Panc1 (cell line): Measurements from ENCODE around the gene SHLD1. TPM values are rescaled to one million over a fixed set of nuclear protein-coding genes. Genes with fewer than 3 reads are reported as not detected.

Experiments used
- ATAC-seq: fragments of 200-7000 bp; cut with Tn5 transposase; 2 replicates; pipeline ENCODE4 v1.9.1; 2020; ENCODE audit warnings: mild to moderate bottlenecking, moderate library complexity
- BruUV-seq: library from RNA; stranded (reverse); fragments of 400-500 nt; replicated peaks from 2 replicates; lab custom pipeline; 2021; lab: Mats Ljungman, UMichigan
- CTCF ChIA-PET: fragments of 300-600 bp; sonication (Branson Sonifier 250); formaldehyde crosslinking; loops from one replicate; lab custom pipeline; 2022; ENCODE audit warnings: antibody characterized with exemption; lab: Charles Lee
- POLR2A ChIA-PET: fragments of 300-600 bp; sonication (Branson Sonifier 250); formaldehyde crosslinking; loops from one replicate; lab custom pipeline; 2022; ENCODE audit warnings: antibody characterized with exemption; lab: Charles Lee
- DNase-seq: peaks from one replicate; pipeline ENCODE4 v3.0.0-alpha.2; 2010; ENCODE audit warnings: low read depth, low spot score
- H3K27ac ChIP-seq: 2 replicates; pipeline ENCODE4 v1.5.1; 2011; ENCODE audit warnings: mild to moderate bottlenecking, low read length, inconsistent platforms
- H3K27me3 ChIP-seq: fragments of 200-500 bp; sonication (Bioruptor generic); 2 replicates; pipeline ENCODE4 v1.6.0; 2014; ENCODE audit warnings: low read length, inconsistent platforms; ENCODE audit not compliant: control insufficient read depth, insufficient read depth
- H3K36me3 ChIP-seq: fragments of 200-500 bp; sonication (Bioruptor generic); 2 replicates; pipeline ENCODE4 v1.5.1; 2014; ENCODE audit warnings: inconsistent platforms, mild to moderate bottlenecking, low read length, moderate library complexity; ENCODE audit not compliant: control insufficient read depth, insufficient read depth
- H3K4me1 ChIP-seq: 2 replicates; pipeline ENCODE4 v1.5.1; 2011; ENCODE audit warnings: inconsistent platforms, mild to moderate bottlenecking, low read length, moderate library complexity; ENCODE audit not compliant: control insufficient read depth, insufficient read depth
- H3K4me3 ChIP-seq, 2 experiments: 2 replicates each; pipeline ENCODE4 v1.5.1; 2011 to 2012; ENCODE audit warnings: low read depth in 2 of 2, low read length in 2 of 2, mild to moderate bottlenecking in 2 of 2, inconsistent platforms in 1 of 2, moderate library complexity in 1 of 2
- H3K9me3 ChIP-seq: fragments of 200-500 bp; sonication (Bioruptor generic); 2 replicates; pipeline ENCODE4 v1.5.1; 2014; ENCODE audit warnings: low read depth, mild to moderate bottlenecking, inconsistent platforms, low read length, moderate library complexity; ENCODE audit not compliant: control insufficient read depth, insufficient read depth
- POLR2AphosphoS5 ChIP-seq: IDR thresholded peaks from 2 replicates; pipeline ENCODE4 v1.6.1; 2012; ENCODE audit warnings: mild to moderate bottlenecking, low read depth, low read length, moderate library complexity
- SIN3A ChIP-seq: IDR thresholded peaks from 2 replicates; pipeline ENCODE4 v1.6.1; 2012; ENCODE audit warnings: low read depth, mild to moderate bottlenecking, low read length, moderate library complexity, borderline replicate concordance; ENCODE audit not compliant: insufficient read depth
- TCF7L2 ChIP-seq: IDR thresholded peaks from 2 replicates; pipeline ENCODE4 v1.6.1; 2011; ENCODE audit warnings: mild to moderate bottlenecking, low read depth, low read length, inconsistent platforms
- in situ Hi-C: cut with HindIII; loops from 2 replicates; pipeline ENCODE4 v1.10.0; 2016; ENCODE audit warnings: low sequenced_read_pairs, low pct_unique_long_range_greater_than_20kb
- intact Hi-C: fragments of 100-400 bp; cut with micrococcal nuclease; formaldehyde crosslinking; loops from one replicate; pipeline ENCODE4 v1.10.0; 2022; ENCODE audit not compliant: unreplicated experiment
- total RNA-seq: library from RNA; stranded (reverse); gene quantifications from one replicate; pipeline ENCODE4 v1.2.1, GENCODE V29; 2021; ENCODE audit not compliant: unreplicated experiment
- TF ChIP-seq, protein P1 (sequence below): fragments of 450-650 bp; IDR thresholded peaks from 2 replicates; pipeline ENCODE4 v1.5.1; 2017; ENCODE audit warnings: mild to moderate bottlenecking
- TF ChIP-seq, protein P2 (sequence below), 2 experiments: IDR thresholded peaks; 2 replicates each; pipeline ENCODE4 v1.6.1; 2011 to 2012; ENCODE audit warnings: low read depth in 2 of 2, control low read depth in 1 of 2, low read length in 1 of 2, mild to moderate bottlenecking in 1 of 2, moderate library complexity in 1 of 2; ENCODE audit not compliant: insufficient read depth in 1 of 2

Gene SHLD1
- total RNA-seq, 1 experiment from 2014 or later = 4.3 TPM

DNA sequence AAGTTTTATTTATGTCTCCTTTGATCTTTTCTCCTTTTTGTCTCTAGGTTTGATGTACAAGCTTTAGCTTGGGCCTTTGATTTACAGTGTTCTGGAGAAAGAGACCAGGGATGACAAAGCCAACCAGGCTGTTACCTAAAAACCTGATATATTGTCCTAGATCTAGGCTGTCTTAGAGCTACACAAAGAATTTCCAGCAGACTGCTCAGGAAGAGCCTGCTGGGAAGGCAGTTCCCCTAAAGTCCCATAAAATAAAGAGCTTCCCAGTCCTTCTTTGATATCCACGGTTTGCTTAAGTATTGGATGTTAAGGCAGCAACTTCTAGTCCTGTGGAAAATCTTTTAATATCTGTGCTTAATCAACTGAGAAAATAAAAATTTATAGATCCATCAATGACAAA lies 70.5 kb downstream of the SHLD1 start:
- intact Hi-C loops = no loop called here
- TF ChIP-seq, protein P1, sequence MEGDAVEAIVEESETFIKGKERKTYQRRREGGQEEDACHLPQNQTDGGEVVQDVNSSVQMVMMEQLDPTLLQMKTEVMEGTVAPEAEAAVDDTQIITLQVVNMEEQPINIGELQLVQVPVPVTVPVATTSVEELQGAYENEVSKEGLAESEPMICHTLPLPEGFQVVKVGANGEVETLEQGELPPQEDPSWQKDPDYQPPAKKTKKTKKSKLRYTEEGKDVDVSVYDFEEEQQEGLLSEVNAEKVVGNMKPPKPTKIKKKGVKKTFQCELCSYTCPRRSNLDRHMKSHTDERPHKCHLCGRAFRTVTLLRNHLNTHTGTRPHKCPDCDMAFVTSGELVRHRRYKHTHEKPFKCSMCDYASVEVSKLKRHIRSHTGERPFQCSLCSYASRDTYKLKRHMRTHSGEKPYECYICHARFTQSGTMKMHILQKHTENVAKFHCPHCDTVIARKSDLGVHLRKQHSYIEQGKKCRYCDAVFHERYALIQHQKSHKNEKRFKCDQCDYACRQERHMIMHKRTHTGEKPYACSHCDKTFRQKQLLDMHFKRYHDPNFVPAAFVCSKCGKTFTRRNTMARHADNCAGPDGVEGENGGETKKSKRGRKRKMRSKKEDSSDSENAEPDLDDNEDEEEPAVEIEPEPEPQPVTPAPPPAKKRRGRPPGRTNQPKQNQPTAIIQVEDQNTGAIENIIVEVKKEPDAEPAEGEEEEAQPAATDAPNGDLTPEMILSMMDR = no peak
- TF ChIP-seq, protein P2, sequence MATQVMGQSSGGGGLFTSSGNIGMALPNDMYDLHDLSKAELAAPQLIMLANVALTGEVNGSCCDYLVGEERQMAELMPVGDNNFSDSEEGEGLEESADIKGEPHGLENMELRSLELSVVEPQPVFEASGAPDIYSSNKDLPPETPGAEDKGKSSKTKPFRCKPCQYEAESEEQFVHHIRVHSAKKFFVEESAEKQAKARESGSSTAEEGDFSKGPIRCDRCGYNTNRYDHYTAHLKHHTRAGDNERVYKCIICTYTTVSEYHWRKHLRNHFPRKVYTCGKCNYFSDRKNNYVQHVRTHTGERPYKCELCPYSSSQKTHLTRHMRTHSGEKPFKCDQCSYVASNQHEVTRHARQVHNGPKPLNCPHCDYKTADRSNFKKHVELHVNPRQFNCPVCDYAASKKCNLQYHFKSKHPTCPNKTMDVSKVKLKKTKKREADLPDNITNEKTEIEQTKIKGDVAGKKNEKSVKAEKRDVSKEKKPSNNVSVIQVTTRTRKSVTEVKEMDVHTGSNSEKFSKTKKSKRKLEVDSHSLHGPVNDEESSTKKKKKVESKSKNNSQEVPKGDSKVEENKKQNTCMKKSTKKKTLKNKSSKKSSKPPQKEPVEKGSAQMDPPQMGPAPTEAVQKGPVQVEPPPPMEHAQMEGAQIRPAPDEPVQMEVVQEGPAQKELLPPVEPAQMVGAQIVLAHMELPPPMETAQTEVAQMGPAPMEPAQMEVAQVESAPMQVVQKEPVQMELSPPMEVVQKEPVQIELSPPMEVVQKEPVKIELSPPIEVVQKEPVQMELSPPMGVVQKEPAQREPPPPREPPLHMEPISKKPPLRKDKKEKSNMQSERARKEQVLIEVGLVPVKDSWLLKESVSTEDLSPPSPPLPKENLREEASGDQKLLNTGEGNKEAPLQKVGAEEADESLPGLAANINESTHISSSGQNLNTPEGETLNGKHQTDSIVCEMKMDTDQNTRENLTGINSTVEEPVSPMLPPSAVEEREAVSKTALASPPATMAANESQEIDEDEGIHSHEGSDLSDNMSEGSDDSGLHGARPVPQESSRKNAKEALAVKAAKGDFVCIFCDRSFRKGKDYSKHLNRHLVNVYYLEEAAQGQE (IDR thresholded peaks at IDR 0.05; ENCODE audit: insufficient read depth in 1 of 2, low read depth in 2 of 2, low read length in 1 of 2) = no peak
- TF ChIP-seq SIN3A = no peak
- no peak for TF ChIP-seq POLR2AphosphoS5
- TF ChIP-seq TCF7L2 = no peak
- POLR2A ChIA-PET = no interaction called here
- no peak overlapping the region for H3K4me3 ChIP-seq
- H3K9me3 ChIP-seq = no peaks in the 10 kb centered on the region
- CTCF ChIA-PET = no interaction called here
- in situ Hi-C loops = no loop called here
- DNase-seq = no peak
- H3K4me1 ChIP-seq = no peaks in the 10 kb centered on the region
- ATAC-seq = no peak
- H3K27me3 ChIP-seq = no peaks in the 10 kb centered on the region
- H3K27ac ChIP-seq = no peak overlapping the region
- no peaks in the 10 kb centered on the region for H3K36me3 ChIP-seq
- BruUV-seq = no TSS peak

DNA sequence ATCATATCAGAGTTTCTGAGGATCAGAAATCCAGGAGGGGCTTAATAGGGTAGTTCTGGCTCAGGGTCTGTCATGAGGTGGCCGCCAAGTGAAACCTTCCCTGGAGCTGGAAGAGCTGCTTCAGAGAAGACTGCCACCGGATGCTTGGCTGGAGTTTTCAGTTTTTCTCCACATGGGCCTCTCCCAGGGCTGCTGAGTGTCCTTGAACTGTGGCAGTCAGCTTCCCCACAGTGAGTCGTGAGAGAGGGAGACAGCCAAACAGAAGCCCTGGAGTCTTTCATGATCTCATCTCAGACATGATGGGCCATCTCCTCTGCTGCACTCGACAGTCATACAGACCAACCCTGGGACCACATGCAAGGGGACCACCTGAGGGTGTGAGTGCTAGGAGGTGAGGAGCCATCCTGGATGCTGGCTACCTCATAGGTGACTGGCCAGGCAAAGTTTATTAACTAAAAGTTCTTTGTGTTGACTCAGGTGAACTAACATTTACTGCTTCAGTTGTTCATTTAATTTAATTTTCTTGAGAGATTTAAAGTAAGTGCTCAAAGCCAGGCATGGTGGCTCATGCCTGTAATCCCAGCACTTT lies 71.5 kb downstream of the SHLD1 start:
- H3K4me3 ChIP-seq = no peak overlapping the region
- in situ Hi-C loops = no loop called here
- no TSS peak for BruUV-seq
- TF ChIP-seq SIN3A = no peak
- TF ChIP-seq, protein P2 (IDR thresholded peaks at IDR 0.05; ENCODE audit: insufficient read depth in 1 of 2, low read depth in 2 of 2, low read length in 1 of 2) = no peak
- TF ChIP-seq TCF7L2 = no peak
- no peak for TF ChIP-seq POLR2AphosphoS5
- TF ChIP-seq, protein P1 = no peak
- ATAC-seq = no peak
- H3K27me3 ChIP-seq = no peaks in the 10 kb centered on the region
- no peak overlapping the region for H3K27ac ChIP-seq
- ChIA-PET CTCF (interaction anchor here (0.6 kb wide), 1 partner anchor 112 kb away, joined by 3 read pairs; no protein-coding TSS in a partner anchor), POLR2A (no interaction called here)
- no peak for DNase-seq
- intact Hi-C loops = no loop called here
- H3K4me1 ChIP-seq = no peaks in the 10 kb centered on the region
- no peaks in the 10 kb centered on the region for H3K9me3 ChIP-seq
- no peaks in the 10 kb centered on the region for H3K36me3 ChIP-seq
